CD4-positive, CD25-positive, alpha-beta regulatory T cell (primary cell): ENCODE data around the gene EMX2. TPM values are rescaled to one million over a fixed set of nuclear protein-coding genes. Genes with fewer than 3 reads are reported as not detected.

Experiments
- ATAC-seq, 2 donors: fragments of 150-1000 bp; cut with Tn5 transposase; one replicate each; pipeline ENCODE4 v1.10.0; 2021; ENCODE audit warnings: low read depth in 2 of 2, moderate number of reproducible peaks in 2 of 2, moderate library complexity in 1 of 2
- DNase-seq, 3 donors: peaks; one replicate each; pipeline versions ENCODE4 v3.0.0 to v3.0.0-alpha.2; 2012 to 2022; ENCODE audit warnings: mixed read lengths in 1 of 3
- H3K27ac ChIP-seq: one replicate; pipeline ENCODE4 v1.7.0; 2013; ENCODE audit warnings: mild to moderate bottlenecking, low read length; ENCODE audit not compliant: insufficient read depth, poor library complexity, severe bottlenecking
- H3K27me3 ChIP-seq: one replicate; pipeline ENCODE4 v1.7.0; 2013; ENCODE audit warnings: low read length; ENCODE audit not compliant: control insufficient read depth, insufficient read depth
- H3K36me3 ChIP-seq: one replicate; pipeline ENCODE4 v1.7.0; 2013; ENCODE audit warnings: mild to moderate bottlenecking, low read length, moderate library complexity; ENCODE audit not compliant: control insufficient read depth, insufficient read depth
- H3K4me1 ChIP-seq: 2 replicates; pipeline ENCODE4 v1.7.0; 2013; ENCODE audit warnings: mild to moderate bottlenecking, low read length; ENCODE audit not compliant: insufficient read depth, control insufficient read depth, poor library complexity, severe bottlenecking
- H3K4me3 ChIP-seq: one replicate; pipeline ENCODE4 v1.7.0; 2013; ENCODE audit warnings: low read depth, mild to moderate bottlenecking, low read length, moderate library complexity
- H3K9me3 ChIP-seq, 2 experiments: 1 replicate in 1 of 2; 2 replicates in 1 of 2; pipeline ENCODE4 v1.7.0; 2013; ENCODE audit warnings: low read length in 2 of 2, mild to moderate bottlenecking in 1 of 2, moderate library complexity in 1 of 2; ENCODE audit not compliant: control insufficient read depth in 2 of 2
- H3K27ac Mint-ChIP-seq, 3 donors: one replicate each; pipeline ENCODE4 v1.8.0; 2020 to 2022; ENCODE audit warnings: mild to moderate bottlenecking in 3 of 3, mixed read lengths in 3 of 3, moderate library complexity in 2 of 3
- H3K27me3 Mint-ChIP-seq: one replicate; pipeline ENCODE4 v1.8.0; 2022; ENCODE audit warnings: mild to moderate bottlenecking, mixed read lengths
- H3K36me3 Mint-ChIP-seq: one replicate; pipeline ENCODE4 v1.8.0; 2020; ENCODE audit warnings: mixed read lengths
- H3K4me1 Mint-ChIP-seq, 4 donors: one replicate each; pipeline ENCODE4 v1.8.0; 2020 to 2022; ENCODE audit warnings: mixed read lengths in 4 of 4, mild to moderate bottlenecking in 1 of 4
- H3K4me3 Mint-ChIP-seq, 4 donors: one replicate each; pipeline ENCODE4 v1.8.0; 2020 to 2022; ENCODE audit warnings: mild to moderate bottlenecking in 4 of 4, mixed read lengths in 4 of 4, moderate library complexity in 3 of 4
- H3K9me3 Mint-ChIP-seq, 7 donors: one replicate each; pipeline ENCODE4 v1.8.0; 2020 to 2022; ENCODE audit warnings: mixed read lengths in 7 of 7, mild to moderate bottlenecking in 3 of 7, moderate library complexity in 2 of 7
- polyA plus RNA-seq, 4 donors: library from polyadenylated mRNA; unstranded; fragments of 300-500 nt; fragmentation: Illumina TruSeq; gene quantifications; one replicate each; pipeline ENCODE4 v1.2.3, GENCODE V29; 2021
- total RNA-seq: library from RNA; stranded (reverse); gene quantifications from one replicate; pipeline ENCODE4 v1.2.3, GENCODE V29; 2022

Gene EMX2
- total and polyA plus RNA-seq, 5 donors from 2014 or later = not detected

- Mint-ChIP-seq H3K4me3 (no peak overlapping the region), H3K36me3 (no peaks in the 10 kb centered on the region), H3K4me1 (no peaks in the 10 kb centered on the region), H3K9me3 (peaks cover 0 to 4% (median 0%) of the 10 kb centered on the region in 7 donors), H3K27me3 (peaks cover 14% of the 10 kb centered on the region), H3K27ac (no peak overlapping the region)
- H3K9me3 ChIP-seq = no peaks in the 10 kb centered on the region
- no peaks in the 10 kb centered on the region for H3K4me1 ChIP-seq
- no peak overlapping the region for H3K4me3 ChIP-seq
- no peak overlapping the region for H3K27ac ChIP-seq
- no peaks in the 10 kb centered on the region for H3K36me3 ChIP-seq
- no peaks in the 10 kb centered on the region for H3K27me3 ChIP-seq
- DNase-seq (no peak), ATAC-seq (no peak)
Measured at GRCh38 chr10:117587036-117587435, 44.5 kb downstream of the EMX2 start.

DNA sequence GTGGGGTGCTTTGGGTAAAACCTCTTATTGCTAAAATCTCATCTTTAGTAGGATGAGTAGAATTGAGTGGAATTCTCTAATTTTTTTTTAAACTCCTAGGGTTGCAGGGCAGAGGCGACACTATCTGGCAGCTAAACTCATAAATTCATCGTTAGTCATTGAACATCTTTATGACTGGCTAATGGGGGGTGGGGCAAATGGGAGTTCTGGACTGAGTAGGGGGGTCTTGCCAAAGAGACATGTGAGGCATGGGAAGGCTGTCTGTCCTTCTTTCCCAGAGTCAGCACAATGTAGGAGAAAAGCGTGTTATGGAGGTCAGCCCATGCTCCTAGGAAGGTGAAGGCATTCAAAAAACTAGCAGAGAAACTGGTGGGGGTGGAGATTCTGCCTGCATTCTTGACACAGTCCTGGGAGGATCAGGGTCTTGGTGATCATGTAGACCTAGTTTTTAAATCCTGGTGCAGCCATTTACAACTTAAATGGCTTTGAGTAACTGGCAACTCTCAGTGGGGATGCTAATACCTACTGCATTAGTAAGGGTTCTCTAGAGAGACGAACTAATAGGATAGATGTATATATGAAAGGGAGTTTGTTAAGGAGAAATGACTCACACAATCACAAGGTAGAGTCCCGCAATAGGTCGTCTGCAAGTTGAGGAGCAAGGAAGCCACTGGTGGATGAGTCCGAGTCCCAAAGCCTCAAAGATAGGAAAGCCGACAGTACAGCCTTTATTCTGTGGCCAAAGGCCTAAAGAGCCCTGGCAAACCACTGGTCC, 47.7 kb downstream of the EMX2 start:
- Histone ChIP-seq H3K27ac (no peak overlapping the region), H3K4me3 (no peak overlapping the region), H3K9me3 (no peaks in the 10 kb centered on the region), H3K27me3 (no peaks in the 10 kb centered on the region), H3K4me1 (no peaks in the 10 kb centered on the region), H3K36me3 (no peaks in the 10 kb centered on the region)
- H3K27me3 Mint-ChIP-seq = peaks cover 22% of the 10 kb centered on the region
- no peaks in the 10 kb centered on the region for H3K4me1 Mint-ChIP-seq
- H3K27ac Mint-ChIP-seq = no peak overlapping the region
- no peak overlapping the region for H3K4me3 Mint-ChIP-seq
- DNase-seq (no peak), ATAC-seq (no peak)
- H3K36me3 Mint-ChIP-seq = no peaks in the 10 kb centered on the region
- peaks cover 0 to 4% (median 0%) of the 10 kb centered on the region in 7 donors for H3K9me3 Mint-ChIP-seq

- H3K9me3 ChIP-seq = no peaks in the 10 kb centered on the region
- ATAC-seq = no peak
- no peaks in the 10 kb centered on the region for H3K4me1 ChIP-seq
- Mint-ChIP-seq H3K4me3 (no peak overlapping the region), H3K9me3 (peaks cover 0 to 2% (median 0%) of the 10 kb centered on the region in 7 donors), H3K27me3 (peaks cover 22% of the 10 kb centered on the region), H3K4me1 (no peaks in the 10 kb centered on the region), H3K27ac (no peak overlapping the region), H3K36me3 (no peaks in the 10 kb centered on the region)
- no peak overlapping the region for H3K27ac ChIP-seq
- H3K4me3 ChIP-seq = no peak overlapping the region
- H3K27me3 ChIP-seq = no peaks in the 10 kb centered on the region
- DNase-seq = no peak
- H3K36me3 ChIP-seq = no peaks in the 10 kb centered on the region
Measured at GRCh38 chr10:117591043-117591442, 48.5 kb downstream of the EMX2 start.

DNA sequence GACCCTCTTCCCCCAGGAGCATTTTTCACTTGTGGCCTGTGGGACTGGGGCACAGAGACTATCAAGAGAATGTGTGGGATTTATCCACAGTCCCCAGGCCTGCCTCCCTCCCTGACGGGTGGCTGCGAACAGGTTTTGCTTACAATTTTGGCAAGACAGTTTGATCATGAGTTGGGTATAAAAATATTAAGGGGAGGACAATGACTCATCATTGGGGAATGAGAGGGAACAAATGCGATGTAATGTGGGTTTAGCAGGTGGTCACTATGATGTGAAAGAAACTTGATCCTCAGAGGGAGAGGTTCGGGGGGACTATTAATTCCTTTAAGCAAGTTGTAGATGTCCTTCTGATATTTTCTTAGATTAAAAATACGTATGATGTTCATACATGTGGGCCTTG, 52.2 kb downstream of the EMX2 start:
- Histone ChIP-seq H3K9me3 (no peaks in the 10 kb centered on the region), H3K4me1 (no peaks in the 10 kb centered on the region), H3K36me3 (no peaks in the 10 kb centered on the region), H3K27ac (no peak overlapping the region), H3K27me3 (no peaks in the 10 kb centered on the region), H3K4me3 (no peak overlapping the region)
- DNase-seq (no peak), ATAC-seq (no peak)
- Mint-ChIP-seq H3K9me3 (peaks cover 0 to 1% (median 0%) of the 10 kb centered on the region in 7 donors), H3K4me1 (no peaks in the 10 kb centered on the region), H3K27me3 (peaks cover 15% of the 10 kb centered on the region), H3K36me3 (no peaks in the 10 kb centered on the region), H3K4me3 (no peak overlapping the region), H3K27ac (no peak overlapping the region)

GRCh38 chr10:117596706-117597105, 54.2 kb downstream of the EMX2 start:
- ATAC-seq = no peak
- Mint-ChIP-seq H3K27ac (no peak overlapping the region), H3K4me3 (no peak overlapping the region), H3K27me3 (peaks cover 14% of the 10 kb centered on the region), H3K9me3 (peaks cover 0 to 1% (median 0%) of the 10 kb centered on the region in 7 donors), H3K36me3 (no peaks in the 10 kb centered on the region), H3K4me1 (no peaks in the 10 kb centered on the region)
- H3K9me3 ChIP-seq = no peaks in the 10 kb centered on the region
- H3K27me3 ChIP-seq = no peaks in the 10 kb centered on the region
- H3K27ac ChIP-seq = no peak overlapping the region
- no peaks in the 10 kb centered on the region for H3K4me1 ChIP-seq
- H3K4me3 ChIP-seq = no peak overlapping the region
- no peak for DNase-seq
- no peaks in the 10 kb centered on the region for H3K36me3 ChIP-seq

DNA sequence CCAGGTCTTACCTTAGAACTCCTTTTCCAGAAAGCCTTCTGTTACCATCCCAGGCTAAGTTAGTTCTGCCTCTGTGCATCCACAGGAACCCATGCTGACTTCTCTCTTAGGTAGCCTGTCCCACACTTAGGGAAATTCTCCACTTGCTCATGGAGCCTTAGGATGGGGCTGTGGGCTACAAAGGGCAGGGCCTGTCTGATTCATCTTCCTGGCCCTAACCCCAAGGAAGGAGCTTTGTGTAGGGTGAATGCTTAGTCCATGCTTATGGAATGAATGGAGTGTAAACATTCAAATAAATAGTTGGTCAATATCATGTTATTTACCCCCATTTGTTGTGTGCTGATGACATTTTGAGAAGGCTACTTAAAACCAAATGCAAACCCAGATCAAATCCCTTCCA, 54.7 kb downstream of the EMX2 start:
- H3K36me3 ChIP-seq = no peaks in the 10 kb centered on the region
- no peaks in the 10 kb centered on the region for H3K4me1 Mint-ChIP-seq
- peaks cover 15% of the 10 kb centered on the region for H3K27me3 Mint-ChIP-seq

More for the DNA sequence above, 54.7 kb downstream of the EMX2 start:
- Mint-ChIP-seq H3K9me3 (peaks cover 0 to 2% (median 0%) of the 10 kb centered on the region in 7 donors), H3K4me3 (no peak overlapping the region), H3K36me3 (no peaks in the 10 kb centered on the region), H3K27ac (no peak overlapping the region)
- no peak for DNase-seq
- no peak overlapping the region for H3K4me3 ChIP-seq
- no peak overlapping the region for H3K27ac ChIP-seq
- H3K4me1 ChIP-seq = no peaks in the 10 kb centered on the region
- no peaks in the 10 kb centered on the region for H3K9me3 ChIP-seq
- ATAC-seq = no peak
- H3K27me3 ChIP-seq = no peaks in the 10 kb centered on the region

Other genes with a start within 250 kb of the EMX2 start
- gene PDZD8, start 167.3 kb upstream of the EMX2 start, total RNA-seq = 30.4 TPM
- 10 to 100 TPM in 1 of 4 donors, 1 to 10 TPM in 3; 3.1 to 11.2 (median 6.1) TPM for gene PDZD8, start 167.3 kb upstream of the EMX2 start, polyA plus RNA-seq